CD4-positive, alpha-beta memory T cell (primary cell): ENCODE data around the gene SUZ12. TPM values are rescaled to one million over a fixed set of nuclear protein-coding genes. Genes with fewer than 3 reads are reported as not detected.
"Not testable (repeated sequence)": the region's sequence is repeated elsewhere in the genome, so short reads cannot be mapped to it uniquely, and the experiment has no call there.

Experiments
- CTCF ChIA-PET: fragments of 350-600 bp; sonication (Branson Sonifier 250); formaldehyde crosslinking; loops from one replicate; lab custom pipeline; 2021; ENCODE audit warnings: inconsistent platforms; ENCODE audit not compliant: partially characterized antibody; lab: Charles Lee
- POLR2A ChIA-PET: fragments of 350-600 bp; sonication (Branson Sonifier 250); formaldehyde crosslinking; loops from one replicate; lab custom pipeline; 2021; ENCODE audit not compliant: partially characterized antibody; lab: Charles Lee
- DNase-seq, 5 donors: peaks; one replicate each; pipeline versions ENCODE4 v3.0.0 to v3.0.0-alpha.2; 2020 to 2022; ENCODE audit warnings: mixed read lengths in 1 of 5
- H3K27ac ChIP-seq: one replicate; pipeline ENCODE4 v1.7.0; 2013; ENCODE audit warnings: low read depth, low read length
- H3K27me3 ChIP-seq: 2 replicates; pipeline ENCODE4 v1.7.0; 2013; ENCODE audit warnings: mild to moderate bottlenecking, low read length, moderate library complexity; ENCODE audit not compliant: insufficient read depth
- H3K36me3 ChIP-seq: 2 replicates; pipeline ENCODE4 v1.7.0; 2013; ENCODE audit warnings: mild to moderate bottlenecking, low read length, moderate library complexity; ENCODE audit not compliant: insufficient read depth
- H3K4me1 ChIP-seq: 2 replicates; pipeline ENCODE4 v1.7.0; 2013; ENCODE audit warnings: mild to moderate bottlenecking, low read length, moderate library complexity; ENCODE audit not compliant: insufficient read depth
- H3K4me3 ChIP-seq, 2 donors: one replicate each; pipeline ENCODE4 v1.7.0; 2013; ENCODE audit warnings: low read length in 2 of 2, mild to moderate bottlenecking in 1 of 2
- H3K9me3 ChIP-seq, 2 donors: one replicate each; pipeline ENCODE4 v1.7.0; 2013; ENCODE audit warnings: low read length in 2 of 2, control low read depth in 1 of 2; ENCODE audit not compliant: control insufficient read depth in 1 of 2
- H3K27ac Mint-ChIP-seq, 7 donors: one replicate each; pipeline ENCODE4 v1.8.0; 2020 to 2021; ENCODE audit warnings: mixed read lengths in 7 of 7, mild to moderate bottlenecking in 6 of 7, inconsistent platforms in 3 of 7, moderate library complexity in 3 of 7
- H3K27me3 Mint-ChIP-seq, 2 donors: one replicate each; pipeline ENCODE4 v1.8.0; 2020 to 2021; ENCODE audit warnings: mixed read lengths in 2 of 2
- H3K36me3 Mint-ChIP-seq, 2 donors: one replicate each; pipeline ENCODE4 v1.8.0; 2020 to 2021; ENCODE audit warnings: mixed read lengths in 2 of 2, inconsistent platforms in 1 of 2, mild to moderate bottlenecking in 1 of 2
- H3K4me1 Mint-ChIP-seq, 4 donors: one replicate each; pipeline ENCODE4 v1.8.0; 2020 to 2021; ENCODE audit warnings: mixed read lengths in 4 of 4, mild to moderate bottlenecking in 1 of 4
- H3K4me3 Mint-ChIP-seq, 8 donors: one replicate each; pipeline ENCODE4 v1.8.0; 2020 to 2021; ENCODE audit warnings: mixed read lengths in 8 of 8, mild to moderate bottlenecking in 7 of 8, moderate library complexity in 6 of 8, inconsistent platforms in 3 of 8
- H3K9me3 Mint-ChIP-seq, 8 donors: one replicate each; pipeline ENCODE4 v1.8.0; 2020 to 2021; ENCODE audit warnings: mixed read lengths in 8 of 8, mild to moderate bottlenecking in 5 of 8, inconsistent platforms in 3 of 8, moderate library complexity in 1 of 8
- intact Hi-C: fragments of 100-400 bp; cut with micrococcal nuclease; formaldehyde crosslinking; loops from one replicate; pipeline ENCODE4 v1.15.1; 2023
- polyA plus RNA-seq, 2 donors: library from polyadenylated mRNA; unstranded; fragments of 300-500 nt; fragmentation: Illumina TruSeq; gene quantifications; one replicate each; pipeline ENCODE4 v1.2.3, GENCODE V29; 2021
- total RNA-seq, 2 experiments: library from RNA; stranded (reverse); gene quantifications; one replicate each; pipeline ENCODE4 v1.2.3, GENCODE V29; 2021

Gene SUZ12
- total and polyA plus RNA-seq, 4 experiments from 2014 or later: 17.1 to 34.7 (median 26.9) TPM

DNA sequence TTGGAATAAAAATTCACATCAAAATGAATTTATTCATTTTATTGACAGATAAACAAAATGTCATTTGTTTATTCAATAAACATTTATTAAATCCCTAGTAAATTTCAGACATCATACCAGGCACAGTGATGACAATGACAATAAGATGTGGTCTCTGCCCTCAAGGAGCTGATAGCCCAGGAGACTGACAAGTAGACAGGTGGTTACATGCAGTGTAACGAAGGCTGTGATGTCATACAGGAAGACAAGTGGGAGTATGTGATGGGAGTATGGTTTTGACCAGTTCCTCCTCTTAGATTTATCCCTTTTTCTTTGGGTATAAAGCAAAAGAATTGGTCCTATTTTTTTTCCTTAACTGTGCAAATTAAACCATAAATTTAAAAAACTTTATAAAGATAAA lies 97.0 kb downstream of the SUZ12 start:
- H3K4me1 Mint-ChIP-seq, H3K27ac Mint-ChIP-seq, H3K36me3 ChIP-seq, H3K9me3 Mint-ChIP-seq, H3K27me3 ChIP-seq, intact Hi-C loops, H3K4me1 ChIP-seq, H3K27ac ChIP-seq, H3K4me3 ChIP-seq, H3K27me3 Mint-ChIP-seq, POLR2A ChIA-PET, DNase-seq, CTCF ChIA-PET, H3K9me3 ChIP-seq, H3K4me3 Mint-ChIP-seq: not testable (repeated sequence)
- peaks cover 19 to 33% of the 10 kb centered on the region in 2 donors for H3K36me3 Mint-ChIP-seq

DNA sequence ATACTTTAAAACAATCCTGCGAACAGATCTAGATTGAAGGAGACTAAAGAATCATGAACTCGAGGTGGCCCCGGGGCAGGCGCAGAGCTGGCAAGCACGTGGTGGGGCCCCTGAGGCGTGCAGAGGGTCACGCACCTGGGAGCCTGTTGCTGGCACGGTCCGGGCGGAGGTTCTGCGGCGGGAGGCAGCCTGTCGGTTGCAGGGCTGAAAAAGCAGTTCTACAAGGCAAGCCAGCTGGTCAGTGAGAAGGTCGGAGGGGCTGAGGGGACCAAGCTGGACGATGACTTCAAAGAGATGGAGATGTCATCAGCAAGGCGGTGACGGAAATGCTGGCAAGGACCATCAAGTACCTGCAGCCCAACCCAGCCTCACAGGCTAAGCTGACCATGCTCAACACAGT lies 103.4 kb downstream of the SUZ12 start:
- H3K27me3 ChIP-seq, H3K4me1 Mint-ChIP-seq, H3K9me3 Mint-ChIP-seq, H3K36me3 ChIP-seq, H3K4me3 ChIP-seq, H3K27ac Mint-ChIP-seq, H3K4me3 Mint-ChIP-seq, CTCF ChIA-PET, H3K27ac ChIP-seq, H3K27me3 Mint-ChIP-seq, intact Hi-C loops, DNase-seq, H3K9me3 ChIP-seq, H3K4me1 ChIP-seq, POLR2A ChIA-PET: not testable (repeated sequence)
- peaks cover 19 to 43% of the 10 kb centered on the region in 2 donors for H3K36me3 Mint-ChIP-seq

DNA sequence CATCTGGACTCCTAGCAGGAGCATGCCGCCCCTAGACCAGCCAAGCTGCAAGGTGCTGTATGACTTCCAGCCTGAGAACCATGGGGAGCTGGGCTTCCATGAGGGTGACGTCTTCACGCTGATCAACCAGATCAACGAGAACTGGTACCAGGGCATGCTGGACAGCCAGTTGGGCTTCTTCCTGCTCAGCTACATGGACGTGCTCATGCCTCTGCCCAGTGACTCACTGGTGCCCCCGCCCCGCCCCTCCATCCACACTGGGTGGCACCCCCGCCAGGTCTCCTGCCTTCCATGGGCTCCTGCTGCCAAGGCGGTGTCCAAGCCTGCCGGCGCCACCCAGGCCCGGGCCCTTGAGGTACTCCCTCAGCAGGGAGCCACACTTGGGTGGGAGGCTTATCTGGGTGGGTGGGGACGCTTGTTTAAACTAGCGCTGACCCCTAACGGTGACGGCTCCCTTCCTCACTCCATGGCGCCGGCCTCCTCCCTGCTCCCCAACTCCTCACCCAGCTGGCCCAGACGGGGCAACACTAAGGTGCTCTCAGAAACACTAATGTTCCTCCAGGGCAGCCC lies 104.6 kb downstream of the SUZ12 start:
- Mint-ChIP-seq H3K36me3 (peaks cover 9 to 33% of the 10 kb centered on the region in 2 donors), H3K27ac (peak overlapping the region in 2 of 7 donors; percentile 47 to 57)
- H3K27me3 Mint-ChIP-seq, H3K4me3 Mint-ChIP-seq, H3K27me3 ChIP-seq, CTCF ChIA-PET, H3K4me1 Mint-ChIP-seq, H3K9me3 Mint-ChIP-seq, POLR2A ChIA-PET, H3K36me3 ChIP-seq, H3K9me3 ChIP-seq, H3K27ac ChIP-seq, H3K4me3 ChIP-seq, intact Hi-C loops, DNase-seq, H3K4me1 ChIP-seq: not testable (repeated sequence)

DNA sequence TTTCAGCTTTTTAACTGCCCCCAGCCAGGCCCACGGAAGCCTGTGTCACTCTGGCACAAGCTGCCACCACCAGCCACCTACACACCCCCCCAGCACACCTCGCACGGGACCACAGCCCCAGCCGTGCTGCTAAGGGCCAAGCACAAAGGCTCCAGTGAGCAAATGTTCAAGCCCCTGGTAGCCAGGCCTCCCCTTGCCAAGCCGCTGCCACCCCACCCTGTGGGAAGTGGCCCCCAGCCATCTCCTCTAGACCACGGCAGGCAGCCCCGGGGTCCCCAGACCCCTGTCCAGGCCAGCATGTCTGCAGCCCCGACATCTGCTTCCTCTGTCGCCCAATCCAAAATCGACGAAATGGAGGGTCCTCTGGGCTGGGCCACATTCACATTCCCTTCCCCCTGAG lies 105.5 kb downstream of the SUZ12 start:
- POLR2A ChIA-PET, H3K27ac Mint-ChIP-seq, H3K27me3 ChIP-seq, DNase-seq, H3K27ac ChIP-seq, H3K4me1 ChIP-seq, H3K9me3 ChIP-seq, H3K9me3 Mint-ChIP-seq, H3K4me3 Mint-ChIP-seq, H3K27me3 Mint-ChIP-seq, H3K4me1 Mint-ChIP-seq, H3K36me3 ChIP-seq, CTCF ChIA-PET, H3K4me3 ChIP-seq, intact Hi-C loops: not testable (repeated sequence)
- peaks cover 9 to 28% of the 10 kb centered on the region in 2 donors for H3K36me3 Mint-ChIP-seq

DNA sequence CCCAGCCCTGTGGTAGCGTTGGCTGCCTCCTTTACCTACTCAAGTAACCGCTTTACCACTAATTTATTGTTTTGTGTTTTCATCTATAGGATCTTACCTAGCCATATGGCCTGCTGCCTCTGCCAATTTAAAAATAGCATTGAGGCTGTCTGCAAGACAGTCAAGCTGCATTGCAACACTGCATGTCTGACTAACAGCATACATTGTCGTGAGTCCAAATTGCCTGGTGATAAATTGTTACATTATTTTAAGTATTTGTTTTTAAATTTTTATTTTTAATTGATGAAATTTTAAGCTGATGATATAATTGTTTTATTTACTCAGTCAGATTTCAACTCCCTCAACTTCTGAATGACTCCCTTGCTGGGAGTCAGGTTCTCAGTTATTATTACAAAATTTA lies 108.8 kb downstream of the SUZ12 start:
- intact Hi-C loops, H3K4me3 ChIP-seq, H3K4me1 ChIP-seq, DNase-seq, H3K9me3 Mint-ChIP-seq, POLR2A ChIA-PET, H3K27ac ChIP-seq, H3K27me3 ChIP-seq, H3K9me3 ChIP-seq, H3K4me1 Mint-ChIP-seq, CTCF ChIA-PET, H3K27me3 Mint-ChIP-seq, H3K36me3 ChIP-seq, H3K4me3 Mint-ChIP-seq: not testable (repeated sequence)
- H3K36me3 Mint-ChIP-seq: peaks cover 0 to 24% of the 10 kb centered on the region in 2 donors
- H3K27ac Mint-ChIP-seq: peak overlapping the region in 3 of 7 donors; percentile 18 to 53 (median 52)

DNA sequence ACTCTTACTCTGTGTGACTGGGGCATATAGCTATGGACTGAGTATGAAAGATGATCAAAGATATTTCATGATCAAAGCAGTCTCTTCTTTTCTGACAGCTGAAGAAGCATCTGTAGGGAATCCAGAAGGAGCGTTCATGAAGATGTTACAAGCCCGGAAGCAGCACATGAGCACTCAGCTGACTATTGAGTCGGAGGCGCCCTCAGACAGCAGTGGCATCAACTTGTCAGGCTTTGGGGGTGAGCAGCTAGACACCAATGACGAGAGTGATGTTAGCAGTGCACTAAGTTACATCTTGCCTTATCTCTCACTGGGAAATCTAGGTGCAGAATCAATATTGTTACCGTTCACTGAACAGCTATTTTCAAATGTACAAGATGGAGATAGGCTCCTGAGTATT lies 110.9 kb downstream of the SUZ12 start:
- H3K4me3 Mint-ChIP-seq, CTCF ChIA-PET, H3K9me3 ChIP-seq, H3K4me3 ChIP-seq, POLR2A ChIA-PET, H3K27ac ChIP-seq, H3K9me3 Mint-ChIP-seq, H3K4me1 ChIP-seq, DNase-seq, H3K27me3 ChIP-seq, H3K27me3 Mint-ChIP-seq, H3K4me1 Mint-ChIP-seq, H3K27ac Mint-ChIP-seq, H3K36me3 ChIP-seq, intact Hi-C loops: not testable (repeated sequence)
- peaks cover 0 to 18% of the 10 kb centered on the region in 2 donors for H3K36me3 Mint-ChIP-seq

Other genes starting within 250 kb of the SUZ12 start
- 1 to 10 TPM; 3.3 to 3.6 TPM for gene COPRS, start 77.8 kb upstream of the SUZ12 start, total RNA-seq
- 10 to 100 TPM; 12.1 to 13.2 TPM for gene COPRS, start 77.8 kb upstream of the SUZ12 start, polyA plus RNA-seq
- gene UTP6, start 35.3 kb upstream of the SUZ12 start, total RNA-seq: 10 to 100 TPM; 70.0 to 71.0 TPM
- 10 to 100 TPM; 19.7 to 57.9 TPM for gene UTP6, start 35.3 kb upstream of the SUZ12 start, polyA plus RNA-seq
- 10 to 100 TPM; 58.0 to 68.5 TPM for gene LRRC37B, start 70.4 kb downstream of the SUZ12 start, total RNA-seq
- gene LRRC37B, start 70.4 kb downstream of the SUZ12 start, polyA plus RNA-seq: 10 to 100 TPM in 1 of 2 donors, 1 to 10 TPM in 1; 6.4 to 14.0 TPM
- gene RHOT1, start 205.5 kb downstream of the SUZ12 start, total RNA-seq: 10 to 100 TPM; 26.9 to 28.9 TPM
- 10 to 100 TPM; 31.0 to 33.9 TPM for gene RHOT1, start 205.5 kb downstream of the SUZ12 start, polyA plus RNA-seq